Activated gamma-delta T cell (primary cell): Measurements from ENCODE around the gene ANKRD10.

Experiments used
- DNase-seq: peaks from one replicate; lab custom pipeline; 2025; lab: John Stamatoyannopoulos, UW

ANKRD10 gene

DNA sequence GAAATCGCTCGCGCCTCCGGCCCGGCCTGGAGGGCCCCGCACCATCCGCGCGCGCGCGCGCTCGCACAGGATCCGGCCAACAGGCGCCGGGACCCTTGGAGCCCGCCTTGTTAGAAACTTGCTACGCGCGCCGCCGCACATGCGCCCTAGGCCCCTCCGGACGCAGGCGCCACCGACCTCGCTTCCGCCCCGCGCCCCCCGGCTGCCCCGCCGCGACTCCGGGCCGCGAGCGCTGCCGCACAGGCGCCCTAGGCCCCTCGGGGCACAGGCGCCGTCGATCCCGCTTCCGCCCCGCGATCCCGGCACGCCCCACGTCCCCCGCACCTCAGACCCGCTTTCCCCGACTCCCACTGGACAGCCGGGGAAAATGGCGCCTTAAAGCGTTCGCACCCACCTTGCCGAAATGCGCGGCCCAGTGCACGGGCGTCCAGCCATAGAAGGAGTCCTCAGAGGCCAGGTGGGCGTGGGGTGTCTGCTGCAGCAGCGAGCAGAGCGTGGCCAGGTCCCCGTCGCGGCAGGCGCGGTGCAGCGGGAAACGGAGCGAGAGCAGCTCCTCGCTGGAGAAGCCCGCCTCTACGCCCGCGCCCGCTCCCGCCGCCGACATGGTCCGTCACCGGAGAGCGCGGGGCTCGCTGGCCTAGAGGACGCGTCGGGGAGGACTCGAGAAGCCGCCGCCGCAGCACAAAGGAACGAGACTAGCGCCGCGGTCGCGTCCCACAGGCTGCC lies 375 bp downstream of the ANKRD10 start:
- peak; percentile 68 for DNase-seq

DNA sequence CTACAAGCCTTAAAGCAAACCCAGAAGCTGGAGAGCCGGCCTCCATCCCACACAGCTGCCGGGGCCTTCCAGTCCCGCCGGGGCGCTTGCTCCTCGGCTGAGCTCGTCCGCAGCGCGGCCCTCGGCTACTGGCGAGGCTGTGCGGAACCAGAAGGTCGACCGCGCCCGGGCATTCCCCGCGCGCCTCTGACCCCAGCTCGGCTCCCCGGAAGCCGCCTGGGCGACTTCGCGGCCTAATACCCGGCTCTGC lies 863 bp downstream of the ANKRD10 start:
- DNase-seq = no peak

DNA sequence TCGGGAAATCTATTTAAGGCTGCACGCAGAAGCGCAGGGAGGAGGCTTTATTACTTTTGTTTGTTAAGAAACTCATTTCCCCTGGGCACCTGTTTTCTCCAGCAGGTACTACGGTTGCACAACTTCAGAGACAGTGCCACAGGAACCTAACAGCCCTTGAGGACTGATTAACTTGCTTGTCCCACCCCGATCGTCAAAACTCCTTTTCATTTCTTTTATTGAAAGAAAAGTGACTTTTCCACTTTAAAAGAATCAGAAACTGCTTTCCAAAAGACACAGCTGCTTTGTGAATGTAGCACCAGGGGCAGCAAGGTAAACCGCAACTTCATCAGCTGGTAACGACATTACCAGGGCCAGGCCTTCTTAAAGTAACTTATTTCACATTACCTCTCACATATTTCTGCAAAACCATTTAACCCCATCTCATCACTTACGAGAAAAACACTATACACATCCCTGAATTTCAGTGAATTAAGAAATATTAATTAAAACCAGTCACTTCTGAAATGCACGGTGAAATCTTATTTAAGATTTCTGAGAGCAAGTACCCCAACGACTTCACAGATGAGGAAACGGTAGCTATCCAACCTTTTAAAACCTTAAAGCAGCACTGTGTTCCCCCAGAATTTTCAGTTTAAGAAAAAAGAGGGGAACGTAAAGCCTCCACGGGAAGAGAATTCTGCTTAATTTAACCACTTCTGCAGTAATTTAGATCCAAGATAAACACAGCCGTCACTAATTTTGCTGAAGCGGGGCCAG lies 1.4 kb downstream of the ANKRD10 start:
- DNase-seq = no peak

DNA sequence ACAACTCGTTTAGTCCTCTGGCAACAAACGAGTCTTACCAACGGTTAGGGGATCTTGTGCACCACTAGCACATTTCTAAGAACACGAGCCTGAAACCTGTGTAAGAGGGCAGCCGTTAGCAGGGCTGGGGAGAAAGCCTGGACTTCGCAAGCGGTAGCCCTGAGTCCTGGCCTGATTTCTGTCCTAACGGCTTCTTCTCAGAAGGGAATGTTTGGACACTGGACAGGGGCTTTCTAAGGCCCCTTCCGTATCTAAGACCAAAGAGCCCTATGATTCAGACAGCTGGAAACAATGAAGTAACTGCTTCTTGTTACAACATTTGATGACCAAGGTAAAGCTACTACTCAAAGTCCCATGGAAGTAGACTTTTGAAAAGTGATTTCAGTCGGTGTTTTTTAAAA lies 2.2 kb downstream of the ANKRD10 start:
- DNase-seq = no peak

DNA sequence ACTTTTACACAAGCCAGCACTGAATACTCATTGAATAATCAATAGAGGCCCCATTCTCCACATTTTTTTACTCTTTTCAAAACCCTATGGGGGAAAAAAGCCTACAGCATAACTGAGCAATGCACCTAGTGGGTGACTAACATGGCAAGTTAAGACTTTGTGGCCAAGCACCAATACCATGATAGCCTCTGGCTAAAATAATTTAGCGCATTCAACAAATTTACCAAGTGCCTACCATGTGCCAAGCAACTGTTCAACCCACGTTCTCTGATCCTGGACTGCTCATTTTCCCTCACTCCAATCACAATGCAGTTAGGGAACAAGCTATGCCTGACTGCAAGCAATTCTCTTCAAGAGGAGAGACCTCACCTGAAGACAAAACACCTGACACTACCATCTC lies 3.0 kb downstream of the ANKRD10 start:
- DNase-seq = no peak

DNA sequence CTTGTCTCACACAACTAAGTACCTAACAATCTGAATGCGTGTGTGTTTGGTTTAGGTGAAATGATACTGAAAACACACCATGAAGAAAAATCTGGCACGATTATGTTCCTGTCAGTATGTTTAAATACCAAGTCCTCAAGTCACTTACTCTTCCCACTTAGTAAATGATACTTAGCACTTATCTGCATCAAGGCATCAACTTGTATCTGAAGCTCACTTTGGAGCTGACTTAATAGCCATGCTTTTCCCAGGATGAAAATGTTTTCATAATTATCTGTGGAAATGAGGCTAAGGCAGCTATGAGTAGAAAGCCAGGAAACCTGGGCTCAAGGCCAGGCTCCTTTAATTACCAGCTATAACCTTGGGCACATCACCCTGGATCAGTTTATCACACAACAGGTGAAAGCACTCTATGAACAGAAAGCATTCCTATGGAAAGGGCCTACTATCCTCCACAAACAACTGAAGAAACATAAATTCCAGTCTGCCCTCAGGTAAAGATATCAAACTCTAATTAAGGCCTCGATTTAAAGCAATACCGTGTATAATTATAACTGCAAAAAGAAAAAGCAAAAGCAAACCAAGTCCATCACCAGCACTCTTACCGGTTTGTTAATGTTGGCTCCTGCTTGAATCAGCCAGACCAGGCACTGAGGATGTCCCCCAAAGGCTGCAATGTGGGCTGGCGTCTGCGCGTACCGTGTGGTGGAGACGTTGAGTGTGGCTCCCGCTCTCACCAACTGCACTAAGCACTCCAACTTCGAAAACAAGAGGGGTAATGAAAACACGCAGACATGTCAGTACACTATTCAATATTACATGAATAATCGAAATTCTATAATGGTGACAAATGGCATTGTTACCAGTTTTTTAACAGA lies 4.6 kb downstream of the ANKRD10 start:
- no peak for DNase-seq

DNA sequence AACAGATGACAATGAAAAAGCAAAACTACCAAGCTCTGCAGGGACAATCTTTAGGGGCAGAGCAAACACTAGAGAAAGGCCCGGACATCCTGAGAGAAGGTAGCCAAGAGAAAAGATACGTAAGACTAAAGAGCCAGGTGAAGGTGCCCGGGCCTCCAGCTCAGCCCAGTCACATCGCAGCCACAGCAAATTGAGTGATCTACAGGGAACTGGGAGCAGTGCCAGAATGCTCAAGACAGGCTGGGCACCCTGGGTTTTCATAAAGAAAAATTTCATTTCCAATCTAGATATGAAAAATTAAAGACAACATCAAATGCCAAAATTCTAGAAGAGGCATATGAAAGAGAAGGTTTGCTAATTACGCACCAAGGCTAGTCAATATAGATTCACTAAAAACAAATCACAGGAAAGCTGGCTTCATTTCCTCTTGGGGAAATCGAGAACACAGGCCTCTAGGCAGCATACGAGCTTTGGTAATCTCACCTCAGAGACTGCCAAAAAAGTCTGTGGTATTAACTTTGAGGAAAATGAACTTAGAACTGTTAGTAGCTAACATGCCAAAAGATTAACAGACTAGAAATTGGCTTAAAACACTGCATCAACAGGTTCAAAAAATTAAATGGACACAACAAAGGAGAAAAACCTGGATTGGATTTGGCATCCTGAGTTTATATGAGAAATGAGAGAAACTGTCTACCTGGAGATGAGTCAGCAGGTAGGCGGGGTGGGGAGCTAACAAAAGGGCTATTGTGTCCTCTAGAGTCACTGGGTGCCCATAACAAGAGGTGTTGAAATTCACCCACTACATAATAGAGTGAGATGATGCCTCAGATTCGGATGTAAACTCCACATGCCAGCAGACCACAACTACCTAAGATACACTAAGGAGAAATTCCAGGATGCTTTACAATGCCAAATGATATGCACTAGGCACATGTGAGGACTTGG lies 6.6 kb downstream of the ANKRD10 start:
- no peak for DNase-seq

DNA sequence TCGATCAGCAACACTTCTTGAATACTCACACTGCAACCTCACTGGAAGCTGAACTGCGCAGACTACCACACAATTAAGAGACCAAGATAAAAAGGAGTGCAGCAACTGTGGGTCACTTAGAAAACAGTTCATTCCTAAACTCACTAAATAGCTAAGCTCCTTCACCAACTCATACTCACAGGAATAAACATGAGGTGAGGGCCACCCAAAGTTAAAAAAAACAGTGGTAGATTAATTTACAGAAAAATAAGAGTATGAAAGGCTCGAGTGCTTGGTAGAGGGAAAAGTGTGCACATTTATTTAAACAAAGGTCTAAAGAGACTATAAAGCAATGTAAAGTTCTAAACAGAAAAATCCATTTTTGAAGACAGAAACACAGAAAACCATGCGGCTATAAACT lies 7.6 kb downstream of the ANKRD10 start:
- no peak for DNase-seq

DNA sequence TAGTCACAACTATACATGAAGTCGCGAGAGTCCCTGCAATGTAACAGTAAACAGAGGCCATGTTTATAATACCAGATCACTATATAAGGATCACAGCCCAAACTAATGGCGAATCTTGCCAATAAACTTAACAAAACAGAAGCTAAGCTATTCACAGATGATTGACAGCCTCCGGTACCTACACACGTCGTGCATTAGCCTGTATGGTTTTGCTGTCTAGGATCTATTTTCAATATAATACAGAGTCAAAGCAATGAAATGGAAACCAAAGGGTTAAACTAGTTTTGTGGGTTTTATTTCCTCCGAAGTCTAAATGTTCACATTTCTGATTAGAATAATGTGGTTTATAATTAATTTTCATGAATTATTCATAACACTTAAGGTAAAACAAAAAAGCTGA lies 10.1 kb downstream of the ANKRD10 start:
- DNase-seq = no peak

DNA sequence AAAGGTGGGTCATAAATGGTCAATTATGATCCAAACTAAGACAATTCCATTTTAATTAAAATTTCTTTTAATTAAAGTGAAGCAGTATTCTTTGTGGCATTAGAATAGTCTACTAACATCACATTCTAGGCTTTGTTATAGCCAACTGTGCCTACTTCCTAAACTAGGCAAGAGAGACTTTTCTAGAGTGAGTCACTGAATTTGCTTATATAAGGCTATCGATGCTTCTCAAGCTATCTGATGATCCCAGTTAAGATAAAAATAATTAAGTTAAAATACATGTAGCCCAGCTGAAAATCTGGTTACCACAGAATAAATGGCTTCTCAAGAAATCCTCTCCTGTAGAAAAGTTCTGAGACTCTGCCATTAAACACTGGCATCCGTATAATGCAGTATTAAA lies 12.5 kb downstream of the ANKRD10 start:
- no peak for DNase-seq

DNA sequence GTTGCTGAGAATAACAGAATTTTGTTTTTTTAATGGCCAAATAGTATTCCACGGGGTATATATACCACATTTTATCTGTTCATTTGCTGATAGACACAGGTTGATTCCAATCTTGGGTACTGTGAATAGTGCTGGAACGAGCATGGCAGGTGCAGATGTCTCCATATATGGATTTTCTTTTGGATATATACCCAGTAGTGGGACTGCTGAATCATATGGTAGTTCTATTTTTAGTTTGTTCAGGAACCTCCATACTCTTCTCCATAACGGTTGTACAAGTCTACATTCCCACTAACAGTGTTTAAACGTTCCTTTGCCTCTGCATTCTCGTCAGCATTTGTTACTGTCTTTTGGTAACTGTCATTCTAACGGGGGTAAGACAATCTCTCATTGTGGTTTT lies 17.3 kb downstream of the ANKRD10 start:
- DNase-seq = no peak

DNA sequence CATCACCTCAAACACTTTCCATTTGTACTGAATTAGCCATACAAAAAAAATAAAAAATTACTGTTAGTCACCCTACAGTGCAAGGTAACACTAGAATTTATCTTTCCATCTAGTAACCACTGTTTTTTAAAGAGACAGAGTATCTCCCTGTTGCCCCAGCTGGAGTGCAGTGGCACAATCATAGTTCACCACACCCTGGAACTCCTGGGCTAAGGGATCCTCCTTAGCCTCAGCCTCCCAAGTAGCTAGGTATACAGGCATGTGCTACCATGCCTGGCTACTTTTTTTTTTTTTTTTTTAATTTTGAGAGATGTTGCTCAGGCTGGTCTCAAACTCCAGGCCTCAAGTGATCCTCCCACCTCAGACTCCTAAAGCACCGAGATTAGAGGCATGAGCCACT lies 17.9 kb downstream of the ANKRD10 start:
- DNase-seq = no peak

DNA sequence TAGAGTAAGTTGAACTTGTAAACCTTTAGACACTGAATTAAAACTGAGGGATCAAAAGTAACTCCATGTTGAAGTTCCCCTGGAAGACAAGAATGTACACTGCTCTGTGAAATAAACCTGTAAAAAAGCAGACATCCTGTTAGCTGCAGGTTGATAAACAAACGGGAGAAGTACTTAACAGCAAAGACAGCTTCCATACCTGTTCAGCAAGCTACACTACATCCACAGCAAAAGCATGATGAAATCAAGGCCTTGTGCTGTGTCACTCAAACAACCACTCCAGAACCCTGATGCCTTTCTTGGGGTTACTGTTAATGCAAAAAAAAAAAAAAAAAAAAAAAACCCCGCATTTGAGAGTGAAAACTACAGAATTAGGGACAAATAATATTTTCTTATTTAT lies 20.8 kb downstream of the ANKRD10 start:
- no peak for DNase-seq

DNA sequence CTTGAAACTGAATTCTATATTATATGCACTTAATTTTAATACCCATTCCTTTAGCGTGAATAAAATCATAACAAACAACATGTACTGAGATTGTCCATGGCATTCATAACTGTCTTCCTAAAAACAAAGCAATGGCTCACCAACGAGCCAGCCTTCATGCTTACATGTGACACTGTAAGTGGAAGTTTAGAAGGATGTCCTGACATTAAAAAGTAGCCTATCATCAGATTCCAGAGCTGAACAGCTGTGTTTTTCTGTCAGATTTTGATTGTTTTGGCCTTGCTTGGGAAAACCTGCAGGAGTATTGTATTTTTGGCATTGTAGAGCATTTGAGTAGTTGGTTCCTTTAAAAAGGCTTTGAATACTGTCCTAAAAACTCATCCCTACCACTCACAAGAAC lies 21.3 kb downstream of the ANKRD10 start:
- no peak for DNase-seq

DNA sequence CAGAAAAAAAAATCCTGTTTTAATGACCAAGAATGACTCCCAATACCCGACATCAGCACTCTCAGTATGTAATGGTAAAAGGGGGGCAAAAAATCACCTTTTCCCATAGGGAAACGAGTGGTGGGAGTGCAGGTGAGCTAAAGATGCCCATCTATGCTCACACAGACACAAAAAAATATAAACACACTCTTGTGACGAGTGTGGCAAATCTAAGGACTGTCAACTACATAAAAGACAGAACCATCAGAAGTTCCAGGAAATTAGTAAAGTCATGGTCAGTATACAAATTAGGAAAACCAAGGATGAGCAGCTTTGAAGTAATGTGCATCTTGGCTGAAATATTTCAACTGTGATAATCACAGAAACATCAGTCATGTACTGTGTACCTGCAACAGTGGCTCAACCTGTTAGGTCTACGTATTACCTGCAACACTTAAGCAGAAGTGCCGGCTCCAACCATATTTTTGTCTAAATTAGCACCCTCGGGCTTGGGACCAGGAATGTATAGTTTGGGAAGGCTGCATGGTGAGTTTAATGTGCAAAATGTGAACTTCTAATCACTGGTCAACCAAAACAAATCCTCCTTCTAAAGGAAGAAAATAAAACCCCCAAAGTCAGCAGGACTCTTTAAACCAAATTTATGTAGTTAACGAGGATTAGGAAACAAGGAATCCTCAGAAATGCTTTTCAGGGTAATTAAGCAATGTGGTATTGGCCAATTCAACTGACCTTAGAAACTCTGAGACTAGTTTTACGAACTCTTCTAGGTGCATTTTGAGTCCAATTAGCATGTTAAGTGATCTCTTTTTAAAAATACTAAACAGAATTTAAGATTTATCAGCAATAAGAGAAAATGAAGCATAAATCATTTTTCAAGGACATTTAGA lies 24.3 kb downstream of the ANKRD10 start:
- DNase-seq = no peak

DNA sequence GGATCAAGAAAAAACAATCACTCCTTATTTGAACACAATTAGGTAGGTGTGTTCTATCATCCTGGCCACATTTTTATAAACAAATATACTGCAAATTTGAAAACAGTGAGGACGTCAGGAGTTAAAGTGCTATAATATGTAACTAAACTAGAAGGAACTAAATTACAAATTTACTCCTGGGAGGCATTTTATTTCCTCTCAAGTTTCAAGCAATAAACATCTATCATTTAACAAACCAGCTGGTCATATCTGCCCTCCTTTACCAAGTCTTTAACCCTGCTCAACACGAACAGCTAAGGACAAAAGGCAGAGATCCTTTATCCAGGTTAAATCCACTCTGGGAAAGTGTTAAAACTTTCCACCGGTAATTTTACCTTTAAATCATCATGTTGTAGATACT lies 26.5 kb downstream of the ANKRD10 start:
- DNase-seq = no peak

DNA sequence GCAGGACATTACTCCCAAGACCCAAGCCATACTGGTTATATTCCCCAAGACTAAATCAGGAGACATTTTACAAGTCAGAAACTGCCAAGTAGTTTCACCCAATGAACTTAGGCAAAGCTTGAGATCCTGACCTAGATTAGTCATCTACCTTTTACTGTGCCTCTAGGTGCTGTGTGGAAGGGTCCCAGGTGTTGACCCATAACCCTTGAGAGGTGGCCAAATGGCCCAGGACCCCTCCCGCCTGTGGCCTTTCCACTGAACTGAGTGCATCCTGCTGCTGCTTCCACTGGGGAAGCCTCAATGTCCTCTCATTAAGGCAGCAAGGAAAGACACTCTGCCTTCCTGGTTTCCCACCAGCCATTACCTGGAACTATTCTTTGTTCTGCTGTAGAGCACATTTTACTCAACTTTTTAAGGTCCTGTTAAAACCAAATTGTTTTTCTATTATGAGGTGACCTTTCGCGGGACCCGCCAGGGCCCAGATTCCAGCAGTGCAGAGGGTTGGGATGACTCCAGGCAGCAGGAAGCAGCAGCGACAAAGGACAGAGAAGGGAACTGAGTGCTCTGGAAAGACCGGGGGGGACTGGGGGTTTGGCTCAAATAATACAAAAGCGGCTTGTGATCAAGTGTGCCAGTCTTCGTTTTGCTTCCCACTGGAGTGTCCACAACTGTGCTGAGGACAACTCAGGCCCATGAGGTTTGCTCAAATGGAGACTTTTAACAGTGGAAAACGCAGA lies 27.1 kb downstream of the ANKRD10 start:
- no peak for DNase-seq

DNA sequence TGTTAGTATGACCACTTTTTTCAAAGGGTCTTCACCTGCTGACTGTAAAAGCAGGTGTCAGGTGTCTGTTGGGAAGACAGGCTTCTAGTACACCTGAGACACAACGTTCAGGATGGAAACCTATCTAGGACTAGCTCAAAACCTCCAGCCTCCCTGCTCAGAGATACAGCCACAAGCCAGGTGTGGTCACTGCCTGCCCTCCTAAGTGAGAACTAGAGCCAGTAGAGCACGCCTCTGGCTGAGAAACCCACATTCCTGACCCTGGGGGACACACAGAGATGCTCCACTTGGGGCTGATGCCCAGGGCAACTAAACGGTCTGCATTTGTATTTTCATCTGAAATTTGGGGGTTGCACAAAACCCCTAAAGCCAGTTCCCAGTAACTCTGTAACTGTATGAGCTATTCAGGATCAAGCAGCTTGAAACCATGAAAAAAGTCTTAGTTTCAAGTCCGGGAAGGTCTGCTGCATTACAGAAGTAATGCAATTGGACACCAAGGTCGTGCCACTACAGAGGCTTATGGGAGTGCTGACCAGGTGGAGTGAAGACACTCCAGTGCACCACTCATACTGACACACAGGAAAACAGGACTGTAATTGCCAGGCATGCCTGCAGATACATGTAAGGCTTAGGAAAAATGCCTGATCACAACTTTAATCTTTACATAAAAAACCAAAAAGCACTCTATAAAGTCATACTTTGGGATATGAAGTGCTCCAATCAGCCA lies 27.8 kb downstream of the ANKRD10 start:
- DNase-seq = no peak
